HFFc6 (cell line): ENCODE results near the gene PTPRC. TPM values are rescaled to one million over a fixed set of nuclear protein-coding genes. Genes with fewer than 3 reads are reported as not detected.

Source experiments
- DNase-seq: peaks from one replicate; pipeline ENCODE4 v3.0.0-alpha.2; 2018
- H3K27ac Mint-ChIP-seq: 2 replicates; pipeline ENCODE4 v1.8.0; 2020; ENCODE audit warnings: mild to moderate bottlenecking, mixed read lengths
- H3K27me3 Mint-ChIP-seq: 2 replicates; pipeline ENCODE4 v1.8.0; 2021; ENCODE audit warnings: mild to moderate bottlenecking, moderate library complexity, mixed read lengths; ENCODE audit not compliant: insufficient read depth
- H3K36me3 Mint-ChIP-seq: 2 replicates; pipeline ENCODE4 v1.8.0; 2021; ENCODE audit warnings: low read depth, mixed read lengths
- H3K4me1 Mint-ChIP-seq: 2 replicates; pipeline ENCODE4 v1.8.0; 2020; ENCODE audit warnings: low read depth, mixed read lengths
- H3K4me3 Mint-ChIP-seq: 2 replicates; pipeline ENCODE4 v1.8.0; 2020; ENCODE audit warnings: mild to moderate bottlenecking, moderate library complexity, mixed read lengths
- H3K9me3 Mint-ChIP-seq: 2 replicates; pipeline ENCODE4 v1.8.0; 2020; ENCODE audit warnings: mild to moderate bottlenecking, mixed read lengths
- total RNA-seq, 6 experiments: library from RNA; stranded (reverse); fragmentation: NEBNext Ultra II Directional; extraction: Animal tissue kit (Norgen Biotek cat#: 25700); gene quantifications; 2 replicates in 1 of 6; 3 replicates in 5 of 6; pipeline ENCODE4 v1.2.3, GENCODE V29; 2021
- TF ChIP-seq, protein P1 (sequence below): fragments of 200-600 bp; sonication (generic); IDR thresholded peaks from 2 replicates; pipeline ENCODE4 v1.5.0; 2021; ENCODE audit warnings: antibody characterized with exemption, mild to moderate bottlenecking

Gene PTPRC
- total RNA-seq, 6 experiments from 2014 or later, result 0.19 to 0.96 (median 0.79) TPM

DNA sequence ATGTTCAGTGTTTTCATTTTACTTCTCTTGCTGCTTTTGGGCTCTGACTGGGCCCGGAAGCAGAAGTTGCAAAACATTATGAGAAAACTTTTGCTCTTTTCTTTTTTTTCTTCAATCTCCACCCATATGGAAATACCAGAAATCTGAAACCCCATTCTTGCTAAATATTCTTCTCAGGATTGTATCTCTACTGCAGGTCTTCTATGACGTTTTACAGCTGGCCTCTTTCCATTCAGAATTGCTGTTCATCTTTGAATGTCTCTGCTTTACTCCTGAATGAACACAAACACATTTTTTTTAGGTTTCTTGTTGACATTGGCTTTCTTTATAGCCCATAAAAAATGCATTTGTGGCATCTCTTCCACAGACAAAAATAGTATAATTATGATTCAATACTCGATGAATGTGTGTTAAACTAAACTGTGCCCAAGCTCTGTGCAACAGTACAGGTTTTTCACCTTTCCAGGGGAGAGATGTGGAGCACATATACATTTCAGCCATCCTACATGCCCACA, 18.8 kb downstream of the PTPRC start:
- TF ChIP-seq, protein P1, sequence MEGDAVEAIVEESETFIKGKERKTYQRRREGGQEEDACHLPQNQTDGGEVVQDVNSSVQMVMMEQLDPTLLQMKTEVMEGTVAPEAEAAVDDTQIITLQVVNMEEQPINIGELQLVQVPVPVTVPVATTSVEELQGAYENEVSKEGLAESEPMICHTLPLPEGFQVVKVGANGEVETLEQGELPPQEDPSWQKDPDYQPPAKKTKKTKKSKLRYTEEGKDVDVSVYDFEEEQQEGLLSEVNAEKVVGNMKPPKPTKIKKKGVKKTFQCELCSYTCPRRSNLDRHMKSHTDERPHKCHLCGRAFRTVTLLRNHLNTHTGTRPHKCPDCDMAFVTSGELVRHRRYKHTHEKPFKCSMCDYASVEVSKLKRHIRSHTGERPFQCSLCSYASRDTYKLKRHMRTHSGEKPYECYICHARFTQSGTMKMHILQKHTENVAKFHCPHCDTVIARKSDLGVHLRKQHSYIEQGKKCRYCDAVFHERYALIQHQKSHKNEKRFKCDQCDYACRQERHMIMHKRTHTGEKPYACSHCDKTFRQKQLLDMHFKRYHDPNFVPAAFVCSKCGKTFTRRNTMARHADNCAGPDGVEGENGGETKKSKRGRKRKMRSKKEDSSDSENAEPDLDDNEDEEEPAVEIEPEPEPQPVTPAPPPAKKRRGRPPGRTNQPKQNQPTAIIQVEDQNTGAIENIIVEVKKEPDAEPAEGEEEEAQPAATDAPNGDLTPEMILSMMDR, result no peak
- Mint-ChIP-seq H3K9me3 (no peaks in the 10 kb centered on the region), H3K36me3 (peaks cover 3% of the 10 kb centered on the region), H3K27ac (peak overlapping the region; percentile 83), H3K4me3 (peak overlapping the region; percentile 55), H3K27me3 (0 out of 2 replicates have a peak, but pooled peaks cover 4% of the 10 kb centered on the region), H3K4me1 (peaks cover 65% of the 10 kb centered on the region)
- peak; percentile 99 for DNase-seq

- Mint-ChIP-seq H3K27me3 (0 out of 2 replicates have a peak, but pooled peaks cover 2% of the 10 kb centered on the region), H3K9me3 (no peaks in the 10 kb centered on the region), H3K4me1 (peaks cover 52% of the 10 kb centered on the region), H3K27ac (no peak overlapping the region; the same call in 1 of the 2 replicates), H3K4me3 (no peak overlapping the region), H3K36me3 (peaks cover 12% of the 10 kb centered on the region)
- TF ChIP-seq, protein P1, result no peak
- no peak for DNase-seq
Observed at GRCh38 chr1:198660341-198661261, 21.8 kb downstream of the PTPRC start.

- DNase-seq, result no peak
- H3K4me3 Mint-ChIP-seq, result no peak overlapping the region
- peaks cover 51% of the 10 kb centered on the region for H3K4me1 Mint-ChIP-seq
- 0 out of 2 replicates have a peak, but pooled peaks cover 2% of the 10 kb centered on the region for H3K27me3 Mint-ChIP-seq
- no peaks in the 10 kb centered on the region for H3K9me3 Mint-ChIP-seq
- no peak overlapping the region; the same call in 1 of the 2 replicates for H3K27ac Mint-ChIP-seq
- TF ChIP-seq, protein P1, result no peak
- peaks cover 14% of the 10 kb centered on the region for H3K36me3 Mint-ChIP-seq
Observed at GRCh38 chr1:198662821-198663220, 24.0 kb downstream of the PTPRC start.

DNA sequence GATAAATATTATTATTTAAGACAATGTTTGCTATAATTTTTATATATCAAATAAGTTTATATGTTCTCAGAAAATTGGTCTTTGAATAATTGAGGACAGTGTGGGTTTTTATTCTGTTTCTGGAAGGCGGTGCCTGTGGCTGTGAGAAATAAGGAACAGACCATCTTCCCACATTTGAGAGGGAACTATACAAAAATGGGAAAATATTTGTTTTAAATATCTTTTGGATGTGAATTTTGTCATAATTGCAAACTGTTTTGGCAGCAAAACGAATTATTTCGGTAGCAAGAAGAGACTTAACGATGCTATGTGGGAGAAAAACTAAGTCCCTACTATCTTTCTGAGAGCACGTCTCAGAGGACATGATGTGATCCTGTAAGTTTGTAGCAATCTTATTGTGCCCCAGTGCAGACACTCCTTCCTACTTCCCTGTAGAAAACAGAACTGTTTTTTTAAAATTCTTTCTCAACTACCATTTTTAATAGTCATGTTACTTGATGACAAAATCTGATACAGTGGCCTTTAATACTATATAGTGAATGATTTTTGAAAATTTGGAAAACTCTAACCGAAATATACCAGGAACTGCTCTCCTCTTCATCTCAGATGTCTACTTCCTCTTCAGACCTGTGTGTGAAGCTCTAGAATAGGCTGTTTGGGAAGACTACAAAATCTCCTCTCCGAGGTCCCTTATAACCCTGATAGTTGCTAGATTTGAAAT, 25.4 kb downstream of the PTPRC start:
- no peak overlapping the region; the same call in 1 of the 2 replicates for H3K27ac Mint-ChIP-seq
- peaks cover 14% of the 10 kb centered on the region for H3K36me3 Mint-ChIP-seq
- TF ChIP-seq, protein P1, result no peak
- no peaks in the 10 kb centered on the region for H3K9me3 Mint-ChIP-seq
- H3K4me1 Mint-ChIP-seq, result peaks cover 51% of the 10 kb centered on the region
- no peak for DNase-seq
- 0 out of 2 replicates have a peak, but pooled peaks cover 2% of the 10 kb centered on the region for H3K27me3 Mint-ChIP-seq
- H3K4me3 Mint-ChIP-seq, result no peak overlapping the region

GRCh38 chr1:198667186-198667585, 28.3 kb downstream of the PTPRC start:
- Mint-ChIP-seq H3K9me3 (no peaks in the 10 kb centered on the region), H3K4me1 (peaks cover 73% of the 10 kb centered on the region), H3K27ac (peak overlapping the region; percentile 97), H3K27me3 (peaks cover 2% of the 10 kb centered on the region; the same call in 1 of the 2 replicates), H3K4me3 (peak overlapping the region; percentile 30; the same call in 1 of the 2 replicates), H3K36me3 (peaks cover 14% of the 10 kb centered on the region)
- peak; percentile 37 for DNase-seq
- TF ChIP-seq, protein P1, result no peak
